ENCODE measurements around the gene ANG.

Gene ANG

GRCh38 chr14:20675669-20676068 is 12.9 kb upstream of the ANG start:
- DNase-seq (ENCODE audit: low read depth in 2 of 2, low spot score in 1 of 2), result no peak

GRCh38 chr14:20676072-20676471 is 12.5 kb upstream of the ANG start:
- no peak for DNase-seq (ENCODE audit: low read depth in 2 of 2, low spot score in 1 of 2)

- no peak for DNase-seq (ENCODE audit: low read depth in 2 of 2, low spot score in 1 of 2)
These were observed 8.7 kb upstream of the ANG start for GRCh38 chr14:20679907-20680306.

GRCh38 chr14:20680363-20680762 is 8.2 kb upstream of the ANG start:
- no peak for DNase-seq (ENCODE audit: low read depth in 2 of 2, low spot score in 1 of 2)

- no peak for DNase-seq (ENCODE audit: low read depth in 2 of 2, low spot score in 1 of 2)
These were observed 7.7 kb upstream of the ANG start for GRCh38 chr14:20680843-20681347.

GRCh38 chr14:20681348-20682126 is 7.0 kb upstream of the ANG start:
- peak; percentile 73 to 91 for DNase-seq (ENCODE audit: low read depth in 2 of 2, low spot score in 1 of 2)

GRCh38 chr14:20682127-20682434 is 6.5 kb upstream of the ANG start:
- DNase-seq (ENCODE audit: low read depth in 2 of 2, low spot score in 1 of 2), result no peak

GRCh38 chr14:20682435-20683124 is 6.0 kb upstream of the ANG start:
- peak; percentile 39 to 56 for DNase-seq (ENCODE audit: low read depth in 2 of 2, low spot score in 1 of 2)

- DNase-seq (ENCODE audit: low read depth in 2 of 2, low spot score in 1 of 2), result peak; percentile 50 to 59
These were observed 5.3 kb upstream of the ANG start for GRCh38 chr14:20683125-20683890.

GRCh38 chr14:20683891-20684661 is 4.5 kb upstream of the ANG start, which contains the start of gene RNASE4:
Gene RNASE4, plus strand, starts transcription at chr14:20684560. Its CDS starts 14,812 bp downstream, at chr14:20699372.
- DNase-seq (ENCODE audit: low read depth in 2 of 2, low spot score in 1 of 2), result peak; percentile 63 to 76

- DNase-seq (ENCODE audit: low read depth in 2 of 2, low spot score in 1 of 2), result no peak
These were observed 3.7 kb upstream of the ANG start for GRCh38 chr14:20684662-20685456.

GRCh38 chr14:20686386-20687143 is 2.0 kb upstream of the ANG start:
- DNase-seq (ENCODE audit: low read depth in 2 of 2, low spot score in 1 of 2), result no peak

- DNase-seq (ENCODE audit: low read depth in 2 of 2, low spot score in 1 of 2), result no peak
These were observed 1.0 kb upstream of the ANG start for GRCh38 chr14:20687362-20688166.

- peak in 1 of 2 donors; percentile 5 for DNase-seq (ENCODE audit: low read depth in 2 of 2, low spot score in 1 of 2)
These were observed 2.5 kb downstream of the ANG start for GRCh38 chr14:20690848-20691640.

GRCh38 chr14:20692116-20692751 is 3.7 kb downstream of the ANG start:
- DNase-seq (ENCODE audit: low read depth in 2 of 2, low spot score in 1 of 2), result no peak

GRCh38 chr14:20696764-20697163 is 8.2 kb downstream of the ANG start:
- DNase-seq (ENCODE audit: low read depth in 2 of 2, low spot score in 1 of 2), result no peak

- peak; percentile 14 to 15 for DNase-seq (ENCODE audit: low read depth in 2 of 2, low spot score in 1 of 2)
These were observed 8.9 kb downstream of the ANG start for GRCh38 chr14:20697273-20698017.
